OCI-LY1 (cell line): ENCODE results near the gene ZBTB14.
A peak's percentile ranks its signal among the peaks of the same experiment; 100 is the strongest.

ENCODE experiments used
- H2AFZ ChIP-seq: fragments of 200-600 bp; sonication (generic), shearing (Covaris generic); 2 replicates; pipeline ENCODE4 v1.6.0; 2014; ENCODE audit warnings: antibody characterized with exemption, mild to moderate bottlenecking, low read length
- H3F3A ChIP-seq: fragments of 200-600 bp; sonication (generic), shearing (Covaris generic); 2 replicates; pipeline ENCODE4 v1.6.0; 2014; ENCODE audit warnings: mild to moderate bottlenecking, antibody characterized with exemption, low read length, moderate library complexity; ENCODE audit not compliant: insufficient read depth
- H3K27ac ChIP-seq: fragments of 200-600 bp; sonication (generic); 2 replicates; pipeline ENCODE4 v1.5.1; 2014; ENCODE audit warnings: low read length, mixed run types, mild to moderate bottlenecking, low read depth; ENCODE audit not compliant: poor library complexity, severe bottlenecking
- H3K27me3 ChIP-seq: fragments of 200-600 bp; sonication (generic); 2 replicates; pipeline ENCODE4 v1.6.0; 2014; ENCODE audit warnings: antibody characterized with exemption, mild to moderate bottlenecking, low read length, moderate library complexity; ENCODE audit not compliant: insufficient read depth
- H3K36me3 ChIP-seq: fragments of 200-600 bp; sonication (generic); 2 replicates; pipeline ENCODE4 v1.6.1; 2014; ENCODE audit warnings: mild to moderate bottlenecking, antibody characterized with exemption, low read length, moderate library complexity, mixed read lengths; ENCODE audit not compliant: insufficient read depth
- H3K4me1 ChIP-seq: fragments of 200-600 bp; sonication (generic); 2 replicates; pipeline ENCODE4 v1.5.1; 2014; ENCODE audit warnings: mild to moderate bottlenecking, low read length, moderate library complexity; ENCODE audit not compliant: insufficient read depth, severe bottlenecking
- H3K4me2 ChIP-seq: fragments of 200-600 bp; sonication (generic), shearing (Covaris generic); 2 replicates; pipeline ENCODE4 v1.6.1; 2014; ENCODE audit warnings: low read length
- H3K4me3 ChIP-seq: fragments of 200-600 bp; sonication (generic); 2 replicates; pipeline ENCODE4 v1.5.1; 2014; ENCODE audit warnings: low read length, low read depth, mild to moderate bottlenecking, mixed read lengths; ENCODE audit not compliant: poor library complexity, severe bottlenecking
- H3K79me2 ChIP-seq: fragments of 200-600 bp; shearing (Covaris generic); 2 replicates; pipeline ENCODE4 v1.6.1; 2016; ENCODE audit warnings: mixed run types, low read length, mixed read lengths; ENCODE audit not compliant: insufficient read depth
- H3K9ac ChIP-seq: fragments of 200-600 bp; sonication (generic), shearing (Covaris generic); 2 replicates; pipeline ENCODE4 v1.6.1; 2014; ENCODE audit warnings: mild to moderate bottlenecking, low read length, mixed read lengths
- H3K9me2 ChIP-seq: fragments of 200-600 bp; sonication (generic), shearing (Covaris generic); 2 replicates; pipeline ENCODE4 v1.6.1; 2014; ENCODE audit warnings: low read depth, mild to moderate bottlenecking, low read length, mixed read lengths
- H3K9me3 ChIP-seq: fragments of 200-600 bp; shearing (Covaris generic); 2 replicates; pipeline ENCODE4 v1.6.1; 2014; ENCODE audit warnings: low read length, mixed read lengths
- H4K20me1 ChIP-seq: fragments of 200-600 bp; sonication (generic), shearing (Covaris generic); 2 replicates; pipeline ENCODE4 v1.6.0; 2016; ENCODE audit warnings: mild to moderate bottlenecking, low read length; ENCODE audit not compliant: insufficient read depth
- EZH2 ChIP-seq: fragments of 200-600 bp; sonication (generic), shearing (Covaris generic); IDR thresholded peaks from 2 replicates; pipeline ENCODE4 v1.8.0; 2017; ENCODE audit warnings: borderline replicate concordance, mixed run types, mild to moderate bottlenecking, antibody characterized with exemption, low read length, moderate library complexity, mixed read lengths
- TF ChIP-seq, protein P1 (sequence below): fragments of 200-600 bp; sonication (generic), shearing (Covaris generic); IDR thresholded peaks from 2 replicates; pipeline ENCODE4 v1.5.1; 2017; ENCODE audit warnings: mild to moderate bottlenecking, antibody characterized with exemption, low read length, moderate library complexity, mixed read lengths

Gene ZBTB14

GRCh38 chr18:5286525-5286924 lies 9.0 kb downstream of the ZBTB14 start:
- peaks cover 17% of the 10 kb centered on the region for H3K36me3 ChIP-seq
- H2AFZ ChIP-seq = no peak overlapping the region
- H3K9me3 ChIP-seq = no peaks in the 10 kb centered on the region
- no peaks in the 10 kb centered on the region for H3F3A ChIP-seq
- H3K9ac ChIP-seq = no peak overlapping the region
- H3K4me2 ChIP-seq = no peak overlapping the region
- no peaks in the 10 kb centered on the region for H4K20me1 ChIP-seq
- H3K79me2 ChIP-seq = no peaks in the 10 kb centered on the region
- no peak overlapping the region for H3K4me3 ChIP-seq
- peaks cover 68% of the 10 kb centered on the region for H3K4me1 ChIP-seq
- no peaks in the 10 kb centered on the region for H3K27me3 ChIP-seq
- no peaks in the 10 kb centered on the region for H3K9me2 ChIP-seq
- peak overlapping the region; percentile 2 for H3K27ac ChIP-seq
- no peak for TF ChIP-seq EZH2
- TF ChIP-seq, protein P1, sequence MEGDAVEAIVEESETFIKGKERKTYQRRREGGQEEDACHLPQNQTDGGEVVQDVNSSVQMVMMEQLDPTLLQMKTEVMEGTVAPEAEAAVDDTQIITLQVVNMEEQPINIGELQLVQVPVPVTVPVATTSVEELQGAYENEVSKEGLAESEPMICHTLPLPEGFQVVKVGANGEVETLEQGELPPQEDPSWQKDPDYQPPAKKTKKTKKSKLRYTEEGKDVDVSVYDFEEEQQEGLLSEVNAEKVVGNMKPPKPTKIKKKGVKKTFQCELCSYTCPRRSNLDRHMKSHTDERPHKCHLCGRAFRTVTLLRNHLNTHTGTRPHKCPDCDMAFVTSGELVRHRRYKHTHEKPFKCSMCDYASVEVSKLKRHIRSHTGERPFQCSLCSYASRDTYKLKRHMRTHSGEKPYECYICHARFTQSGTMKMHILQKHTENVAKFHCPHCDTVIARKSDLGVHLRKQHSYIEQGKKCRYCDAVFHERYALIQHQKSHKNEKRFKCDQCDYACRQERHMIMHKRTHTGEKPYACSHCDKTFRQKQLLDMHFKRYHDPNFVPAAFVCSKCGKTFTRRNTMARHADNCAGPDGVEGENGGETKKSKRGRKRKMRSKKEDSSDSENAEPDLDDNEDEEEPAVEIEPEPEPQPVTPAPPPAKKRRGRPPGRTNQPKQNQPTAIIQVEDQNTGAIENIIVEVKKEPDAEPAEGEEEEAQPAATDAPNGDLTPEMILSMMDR = no peak

DNA sequence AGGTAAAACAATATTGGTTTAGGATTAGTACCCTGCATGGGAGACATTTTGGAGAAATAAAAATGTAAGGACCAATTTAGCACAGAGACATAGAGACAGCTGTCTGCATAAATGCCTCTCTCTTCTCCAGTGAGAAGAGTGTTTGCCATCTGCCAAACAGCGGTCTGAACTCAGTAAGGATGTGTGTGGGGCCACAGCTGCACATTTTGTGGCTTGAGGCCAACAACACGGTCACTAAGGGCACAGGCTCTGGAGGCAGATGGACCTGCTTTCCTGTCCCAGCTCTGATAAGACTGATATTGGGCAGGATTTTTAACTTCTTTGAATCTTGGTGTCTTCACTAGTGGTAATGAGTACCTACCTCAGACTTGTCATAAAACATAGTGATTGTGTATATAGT lies 10.2 kb downstream of the ZBTB14 start:
- no peaks in the 10 kb centered on the region for H3K79me2 ChIP-seq
- peaks cover 2% of the 10 kb centered on the region; the same call in 1 of the 2 replicates for H3K9me3 ChIP-seq
- H2AFZ ChIP-seq = no peak overlapping the region
- no peaks in the 10 kb centered on the region for H4K20me1 ChIP-seq
- H3F3A ChIP-seq = no peaks in the 10 kb centered on the region
- H3K4me3 ChIP-seq = no peak overlapping the region
- H3K36me3 ChIP-seq = peaks cover 6% of the 10 kb centered on the region
- no peaks in the 10 kb centered on the region for H3K9me2 ChIP-seq
- no peak overlapping the region for H3K9ac ChIP-seq
- H3K27ac ChIP-seq = peak overlapping the region; percentile 32
- TF ChIP-seq EZH2 = no peak
- TF ChIP-seq, protein P1 = no peak
- H3K4me1 ChIP-seq = peaks cover 58% of the 10 kb centered on the region
- no peak overlapping the region for H3K4me2 ChIP-seq
- H3K27me3 ChIP-seq = no peaks in the 10 kb centered on the region

- Histone ChIP-seq H3F3A (no peaks in the 10 kb centered on the region), H4K20me1 (no peaks in the 10 kb centered on the region), H3K4me1 (peaks cover 53% of the 10 kb centered on the region), H3K79me2 (no peaks in the 10 kb centered on the region), H3K9me2 (no peaks in the 10 kb centered on the region), H3K27me3 (no peaks in the 10 kb centered on the region), H3K4me2 (no peak overlapping the region), H3K36me3 (peaks cover under 1% of the 10 kb centered on the region; the same call in 1 of the 2 replicates), H3K4me3 (no peak overlapping the region), H3K9me3 (peaks cover 7% of the 10 kb centered on the region), H3K9ac (no peak overlapping the region), H3K27ac (peak overlapping the region; percentile 32), H2AFZ (no peak overlapping the region)
- TF ChIP-seq, protein P1 = no peak
- no peak for TF ChIP-seq EZH2
Measured at GRCh38 chr18:5284808-5285207, 10.7 kb downstream of the ZBTB14 start.
